ENCODE results near the gene PPOX. TPM values are rescaled to one million over a fixed set of nuclear protein-coding genes. Genes with fewer than 3 reads are reported as not detected.

PPOX gene
- total and polyA plus RNA-seq, 2 donors = 13.9 to 25.9 TPM

GRCh38 chr1:161133220-161133740, 32.9 kb upstream of the PPOX start:
- 6% methylated on average over 11 of the region's 11 CpGs for WGBS
- DNase-seq (ENCODE audit: extremely low spot score) = no peak
- H3K4me3 ChIP-seq (ENCODE audit: low read depth, low read length) = peak overlapping the region; percentile 81
- no peaks in the 10 kb centered on the region for H3K4me1 ChIP-seq (ENCODE audit: insufficient read depth)
- H3K36me3 ChIP-seq (ENCODE audit: insufficient read depth) = peaks cover 2% of the 10 kb centered on the region
- H3K27ac ChIP-seq (ENCODE audit: low read depth) = peak overlapping the region; percentile 97

- H3K4me3 ChIP-seq (ENCODE audit: low read depth, low read length) = no peak overlapping the region
- WGBS = 68% methylated on average over 3 of the region's 3 CpGs
- H3K36me3 ChIP-seq (ENCODE audit: insufficient read depth) = no peaks in the 10 kb centered on the region
- H3K27ac ChIP-seq (ENCODE audit: low read depth) = peak overlapping the region; percentile 5
- no peaks in the 10 kb centered on the region for H3K4me1 ChIP-seq (ENCODE audit: insufficient read depth)
- no peak for DNase-seq (ENCODE audit: extremely low spot score)
Observed at GRCh38 chr1:161137881-161138280, 28.3 kb upstream of the PPOX start.

GRCh38 chr1:161138431-161138830, 27.8 kb upstream of the PPOX start:
- H3K4me1 ChIP-seq (ENCODE audit: insufficient read depth) = no peaks in the 10 kb centered on the region
- H3K36me3 ChIP-seq (ENCODE audit: insufficient read depth) = no peaks in the 10 kb centered on the region
- no peak overlapping the region for H3K27ac ChIP-seq (ENCODE audit: low read depth)
- 84% methylated on average over 1 of the region's 1 CpG for WGBS
- no peak overlapping the region for H3K4me3 ChIP-seq (ENCODE audit: low read depth, low read length)
- DNase-seq (ENCODE audit: extremely low spot score) = no peak

GRCh38 chr1:161139766-161140165, 26.5 kb upstream of the PPOX start:
- no peak overlapping the region for H3K4me3 ChIP-seq (ENCODE audit: low read depth, low read length)
- no peak overlapping the region for H3K27ac ChIP-seq (ENCODE audit: low read depth)
- H3K4me1 ChIP-seq (ENCODE audit: insufficient read depth) = no peaks in the 10 kb centered on the region
- no peaks in the 10 kb centered on the region for H3K36me3 ChIP-seq (ENCODE audit: insufficient read depth)
- no peak for DNase-seq (ENCODE audit: extremely low spot score)
- WGBS = 28% methylated on average over 1 of the region's 1 CpG

- Histone ChIP-seq H3K4me3 (ENCODE audit: low read depth, low read length) (no peak overlapping the region), H3K36me3 (ENCODE audit: insufficient read depth) (no peaks in the 10 kb centered on the region), H3K27ac (ENCODE audit: low read depth) (no peak overlapping the region), H3K4me1 (ENCODE audit: insufficient read depth) (no peaks in the 10 kb centered on the region)
- no peak for DNase-seq (ENCODE audit: extremely low spot score)
- 96% methylated on average over 29 of the region's 29 CpGs for WGBS
Observed at GRCh38 chr1:161140755-161141400, 25.3 kb upstream of the PPOX start.

GRCh38 chr1:161145832-161146231, 20.4 kb upstream of the PPOX start:
- no peak for DNase-seq (ENCODE audit: extremely low spot score)
- H3K4me1 ChIP-seq (ENCODE audit: insufficient read depth) = no peaks in the 10 kb centered on the region
- WGBS = 82% methylated on average over 3 of the region's 3 CpGs
- no peaks in the 10 kb centered on the region for H3K36me3 ChIP-seq (ENCODE audit: insufficient read depth)
- no peak overlapping the region for H3K4me3 ChIP-seq (ENCODE audit: low read depth, low read length)
- no peak overlapping the region for H3K27ac ChIP-seq (ENCODE audit: low read depth)

- DNase-seq (ENCODE audit: extremely low spot score) = no peak
- WGBS = 17% methylated on average over 9 of the region's 9 CpGs
- Histone ChIP-seq H3K27ac (ENCODE audit: low read depth) (no peak overlapping the region), H3K4me1 (ENCODE audit: insufficient read depth) (peaks cover 1% of the 10 kb centered on the region), H3K4me3 (ENCODE audit: low read depth, low read length) (peak overlapping the region; percentile 44), H3K36me3 (ENCODE audit: insufficient read depth) (no peaks in the 10 kb centered on the region)
Observed at GRCh38 chr1:161153176-161153575, 13.1 kb upstream of the PPOX start.

- WGBS = under 1% methylated on average over 33 of the region's 33 CpGs
- peak; percentile 85 for DNase-seq (ENCODE audit: extremely low spot score)
- H3K36me3 ChIP-seq (ENCODE audit: insufficient read depth) = no peaks in the 10 kb centered on the region
- H3K4me3 ChIP-seq (ENCODE audit: low read depth, low read length) = peak within 1 kb of the TSS; percentile 44
- H3K4me1 ChIP-seq (ENCODE audit: insufficient read depth) = peaks cover 1% of the 10 kb centered on the region
- peak within 1 kb of the TSS; percentile 78 for H3K27ac ChIP-seq (ENCODE audit: low read depth)
Observed at GRCh38 chr1:161153682-161154337, 12.4 kb upstream of the PPOX start, which contains the start of gene UFC1. UFC1 (plus strand) TSS chr1:161153978; CDS start chr1:161153998, 20 bp downstream.

- no peak for DNase-seq (ENCODE audit: extremely low spot score)
Observed at GRCh38 chr1:161157867-161158266, 8.4 kb upstream of the PPOX start.

GRCh38 chr1:161158316-161159010, 7.8 kb upstream of the PPOX start:
- H3K4me1 ChIP-seq (ENCODE audit: insufficient read depth) = peaks cover 1% of the 10 kb centered on the region
- 72% methylated on average over 9 of the region's 9 CpGs for WGBS

More at GRCh38 chr1:161157867-161158266, 8.4 kb upstream of the PPOX start:
- H3K4me1 ChIP-seq (ENCODE audit: insufficient read depth) = peaks cover 1% of the 10 kb centered on the region
- WGBS = 94% methylated on average over 1 of the region's 1 CpG
- no peaks in the 10 kb centered on the region for H3K36me3 ChIP-seq (ENCODE audit: insufficient read depth)
- H3K27ac ChIP-seq (ENCODE audit: low read depth) = no peak overlapping the region
- no peak overlapping the region for H3K4me3 ChIP-seq (ENCODE audit: low read depth, low read length)

GRCh38 chr1:161159087-161159912, 6.9 kb upstream of the PPOX start, which contains the start of gene USP21:
USP21 (plus strand) TSS chr1:161159500; CDS start chr1:161160641, 1,141 bp downstream.
- Histone ChIP-seq H3K36me3 (ENCODE audit: insufficient read depth) (no peaks in the 10 kb centered on the region), H3K27ac (ENCODE audit: low read depth) (peak within 1 kb of the TSS; percentile 68), H3K4me3 (ENCODE audit: low read depth, low read length) (peak within 1 kb of the TSS; percentile 94), H3K4me1 (ENCODE audit: insufficient read depth) (peaks cover 1% of the 10 kb centered on the region)
- 1% methylated on average over 60 of the region's 60 CpGs for WGBS
- DNase-seq (ENCODE audit: extremely low spot score) = peak; percentile 86

More at GRCh38 chr1:161158316-161159010, 7.8 kb upstream of the PPOX start:
- Histone ChIP-seq H3K27ac (ENCODE audit: low read depth) (no peak overlapping the region), H3K36me3 (ENCODE audit: insufficient read depth) (no peaks in the 10 kb centered on the region), H3K4me3 (ENCODE audit: low read depth, low read length) (no peak overlapping the region)
- DNase-seq (ENCODE audit: extremely low spot score) = no peak

- no peak for DNase-seq (ENCODE audit: extremely low spot score)
- Histone ChIP-seq H3K27ac (ENCODE audit: low read depth) (peak overlapping the region; percentile 61), H3K4me3 (ENCODE audit: low read depth, low read length) (peak overlapping the region; percentile 94), H3K36me3 (ENCODE audit: insufficient read depth) (no peaks in the 10 kb centered on the region), H3K4me1 (ENCODE audit: insufficient read depth) (no peaks in the 10 kb centered on the region)
- WGBS = 4% methylated on average over 11 of the region's 11 CpGs
Observed at GRCh38 chr1:161159913-161160243, 6.3 kb upstream of the PPOX start.

GRCh38 chr1:161160671-161161145, 5.5 kb upstream of the PPOX start:
- no peak for DNase-seq (ENCODE audit: extremely low spot score)
- Histone ChIP-seq H3K4me3 (ENCODE audit: low read depth, low read length) (no peak overlapping the region), H3K27ac (ENCODE audit: low read depth) (no peak overlapping the region), H3K4me1 (ENCODE audit: insufficient read depth) (no peaks in the 10 kb centered on the region), H3K36me3 (ENCODE audit: insufficient read depth) (no peaks in the 10 kb centered on the region)
- 92% methylated on average over 22 of the region's 22 CpGs for WGBS

Data from urinary bladder (tissue), 4 donors.